Measurements from ENCODE around the gene REPIN1. TPM values are rescaled to one million over a fixed set of nuclear protein-coding genes. Genes with fewer than 3 reads are reported as not detected.

REPIN1 gene
- total and polyA plus RNA-seq, 9 of the 15 experiments (the other 6 are each of a cell fraction or from before 2014, with no cell fraction given): 8.1 to 283 (median 94.3) TPM

DNA sequence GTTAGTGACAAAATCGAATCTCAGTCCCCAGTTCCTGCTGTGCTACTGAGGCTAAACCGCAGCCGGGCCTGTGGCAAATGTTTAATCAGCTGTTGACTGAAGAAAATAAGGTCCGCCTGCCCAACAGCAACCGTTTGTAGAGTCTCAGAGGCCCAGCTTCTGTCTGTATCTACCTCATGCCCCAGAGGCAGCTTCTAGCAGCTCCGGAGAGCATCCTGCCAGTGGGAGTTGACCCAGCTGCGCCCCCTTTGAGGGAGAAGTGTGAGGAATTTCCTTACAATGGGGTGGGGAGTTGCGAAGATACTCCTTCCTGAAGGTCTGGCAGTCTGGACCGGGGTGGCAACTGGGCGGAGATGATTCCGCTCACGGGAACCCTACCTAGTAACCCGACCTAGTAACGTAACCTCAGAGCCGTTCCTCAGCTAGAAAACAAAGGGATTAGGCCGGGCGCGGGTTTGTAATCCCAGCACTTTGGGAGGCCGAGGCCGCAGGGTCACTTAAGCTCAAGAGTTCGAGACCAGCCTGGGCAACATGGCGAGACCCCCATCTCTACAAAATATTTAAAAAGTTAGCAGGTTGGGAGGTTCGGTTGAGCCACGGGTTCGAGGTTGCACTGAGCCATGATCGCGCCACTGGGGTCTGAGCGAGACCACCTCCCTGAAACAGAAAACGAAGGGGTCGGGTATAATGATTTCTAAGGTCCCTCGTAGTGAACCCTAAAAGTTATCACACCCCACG, 9.7 kb downstream of the REPIN1 start (continued):
- TF ChIP-seq, protein P1, sequence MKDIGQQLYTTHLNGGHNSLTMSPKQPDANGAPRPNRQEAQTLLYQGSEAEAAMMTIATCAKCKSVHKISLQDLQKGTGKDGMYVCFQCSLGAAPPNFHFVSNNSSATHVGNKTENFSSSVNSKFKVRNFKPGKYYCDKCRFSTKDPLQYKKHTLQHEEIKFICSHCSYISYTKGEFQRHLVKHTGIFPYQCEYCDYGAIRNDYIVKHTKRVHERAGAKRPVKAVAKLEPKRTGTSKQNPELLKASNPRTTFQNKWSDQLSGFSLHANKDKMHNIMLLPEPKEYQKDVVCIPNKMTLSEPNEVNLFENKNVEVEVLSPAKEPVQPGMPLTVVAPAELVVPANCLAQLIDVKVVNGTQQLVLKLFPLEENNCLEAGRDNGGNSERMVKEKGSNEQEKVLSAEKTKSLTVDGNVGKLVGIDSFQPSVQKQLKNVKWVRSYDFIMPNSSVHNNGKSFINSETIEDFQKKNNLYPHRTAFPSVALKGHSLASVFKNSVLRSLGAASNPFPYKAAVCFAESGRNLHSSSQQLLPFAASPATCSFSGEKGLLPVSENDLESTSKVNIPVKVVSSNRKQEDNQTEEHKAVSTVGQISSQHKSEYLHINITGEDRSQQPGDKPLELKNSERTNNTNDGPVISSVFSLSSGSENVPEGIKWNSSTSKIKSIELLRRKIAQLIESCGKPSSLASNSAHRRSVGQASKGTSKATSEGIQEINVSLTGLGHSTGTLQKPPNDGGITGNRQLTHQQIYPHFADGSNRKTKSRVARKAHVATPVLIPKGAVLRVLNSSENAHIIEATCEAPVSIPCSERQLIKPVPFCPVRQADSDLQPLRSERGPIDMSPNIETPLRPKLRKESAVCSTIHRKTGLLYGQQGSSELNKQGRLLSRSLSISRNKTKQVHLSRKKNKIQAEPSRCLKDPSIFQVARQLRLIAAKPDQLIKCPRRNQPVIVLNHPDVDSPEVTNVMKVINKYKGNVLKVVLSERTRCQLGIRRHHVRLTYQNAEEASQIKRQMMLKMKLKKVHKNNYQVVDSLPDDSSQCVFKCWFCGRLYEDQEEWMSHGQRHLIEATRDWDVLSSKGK (CRISPR knock-in tag; IDR thresholded peaks at IDR 0.05): no peak
- TF ChIP-seq, protein P2, sequence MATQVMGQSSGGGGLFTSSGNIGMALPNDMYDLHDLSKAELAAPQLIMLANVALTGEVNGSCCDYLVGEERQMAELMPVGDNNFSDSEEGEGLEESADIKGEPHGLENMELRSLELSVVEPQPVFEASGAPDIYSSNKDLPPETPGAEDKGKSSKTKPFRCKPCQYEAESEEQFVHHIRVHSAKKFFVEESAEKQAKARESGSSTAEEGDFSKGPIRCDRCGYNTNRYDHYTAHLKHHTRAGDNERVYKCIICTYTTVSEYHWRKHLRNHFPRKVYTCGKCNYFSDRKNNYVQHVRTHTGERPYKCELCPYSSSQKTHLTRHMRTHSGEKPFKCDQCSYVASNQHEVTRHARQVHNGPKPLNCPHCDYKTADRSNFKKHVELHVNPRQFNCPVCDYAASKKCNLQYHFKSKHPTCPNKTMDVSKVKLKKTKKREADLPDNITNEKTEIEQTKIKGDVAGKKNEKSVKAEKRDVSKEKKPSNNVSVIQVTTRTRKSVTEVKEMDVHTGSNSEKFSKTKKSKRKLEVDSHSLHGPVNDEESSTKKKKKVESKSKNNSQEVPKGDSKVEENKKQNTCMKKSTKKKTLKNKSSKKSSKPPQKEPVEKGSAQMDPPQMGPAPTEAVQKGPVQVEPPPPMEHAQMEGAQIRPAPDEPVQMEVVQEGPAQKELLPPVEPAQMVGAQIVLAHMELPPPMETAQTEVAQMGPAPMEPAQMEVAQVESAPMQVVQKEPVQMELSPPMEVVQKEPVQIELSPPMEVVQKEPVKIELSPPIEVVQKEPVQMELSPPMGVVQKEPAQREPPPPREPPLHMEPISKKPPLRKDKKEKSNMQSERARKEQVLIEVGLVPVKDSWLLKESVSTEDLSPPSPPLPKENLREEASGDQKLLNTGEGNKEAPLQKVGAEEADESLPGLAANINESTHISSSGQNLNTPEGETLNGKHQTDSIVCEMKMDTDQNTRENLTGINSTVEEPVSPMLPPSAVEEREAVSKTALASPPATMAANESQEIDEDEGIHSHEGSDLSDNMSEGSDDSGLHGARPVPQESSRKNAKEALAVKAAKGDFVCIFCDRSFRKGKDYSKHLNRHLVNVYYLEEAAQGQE (IDR thresholded peaks at IDR 0.05; ENCODE audit: borderline replicate concordance): peak; percentile 14; the same call in 1 of the 2 replicates
- TF ChIP-seq, protein P2 (CRISPR knock-in tag; IDR thresholded peaks at IDR 0.05; ENCODE audit: low read depth): no peak
- TF ChIP-seq BCOR (IDR thresholded peaks at IDR 0.05) (0 out of 2 replicates have a peak, but pooled peaks have one; percentile 36), ZNF764 (CRISPR knock-in tag; IDR thresholded peaks at IDR 0.05; ENCODE audit: low read depth) (peak; percentile 33; the same call in 1 of the 2 replicates), EGR1 (conservative IDR thresholded peaks at IDR 0.05) (peak; percentile 21; the same call in 1 of the 2 replicates), GATAD2B (IDR thresholded peaks at IDR 0.05; ENCODE audit: borderline replicate concordance) (0 out of 2 replicates have a peak, but pooled peaks have one; percentile 33), MEIS2 (IDR thresholded peaks at IDR 0.05; ENCODE audit: partially characterized antibody) (no peak), HLTF (IDR thresholded peaks at IDR 0.05) (peak; percentile 36; the same call in 1 of the 2 replicates), SIN3B (IDR thresholded peaks at IDR 0.05; ENCODE audit: low read depth) (no peak), PREB (CRISPR knock-in tag; IDR thresholded peaks at IDR 0.05) (no peak)
- TF ChIP-seq, protein P3, sequence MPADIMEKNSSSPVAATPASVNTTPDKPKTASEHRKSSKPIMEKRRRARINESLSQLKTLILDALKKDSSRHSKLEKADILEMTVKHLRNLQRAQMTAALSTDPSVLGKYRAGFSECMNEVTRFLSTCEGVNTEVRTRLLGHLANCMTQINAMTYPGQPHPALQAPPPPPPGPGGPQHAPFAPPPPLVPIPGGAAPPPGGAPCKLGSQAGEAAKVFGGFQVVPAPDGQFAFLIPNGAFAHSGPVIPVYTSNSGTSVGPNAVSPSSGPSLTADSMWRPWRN (IDR thresholded peaks at IDR 0.05; ENCODE audit: low read depth): no peak

Measured in K562 (cell line).